ENCODE results near the gene RBM25.

Gene RBM25

DNA sequence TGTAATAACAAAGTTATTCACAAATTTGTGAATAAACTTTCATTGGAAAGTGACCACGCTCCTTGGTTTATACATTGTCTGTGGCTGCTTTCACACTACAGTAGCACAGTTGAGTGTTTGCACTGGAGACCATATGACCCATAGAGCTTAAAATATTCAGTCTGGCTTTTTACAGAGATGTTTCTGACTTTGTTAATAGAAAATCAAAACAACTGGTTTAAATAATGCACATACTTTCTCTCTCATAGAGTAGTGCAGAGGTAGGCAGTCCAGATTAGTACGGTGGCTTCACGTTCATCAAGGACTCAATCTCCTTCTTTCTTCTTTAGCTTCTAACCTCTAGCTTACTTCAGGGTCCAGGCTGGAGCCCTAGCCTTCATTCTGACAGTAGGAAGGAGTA is 114.2 kb downstream of the RBM25 start:
- no peak for DNase-seq

DNA sequence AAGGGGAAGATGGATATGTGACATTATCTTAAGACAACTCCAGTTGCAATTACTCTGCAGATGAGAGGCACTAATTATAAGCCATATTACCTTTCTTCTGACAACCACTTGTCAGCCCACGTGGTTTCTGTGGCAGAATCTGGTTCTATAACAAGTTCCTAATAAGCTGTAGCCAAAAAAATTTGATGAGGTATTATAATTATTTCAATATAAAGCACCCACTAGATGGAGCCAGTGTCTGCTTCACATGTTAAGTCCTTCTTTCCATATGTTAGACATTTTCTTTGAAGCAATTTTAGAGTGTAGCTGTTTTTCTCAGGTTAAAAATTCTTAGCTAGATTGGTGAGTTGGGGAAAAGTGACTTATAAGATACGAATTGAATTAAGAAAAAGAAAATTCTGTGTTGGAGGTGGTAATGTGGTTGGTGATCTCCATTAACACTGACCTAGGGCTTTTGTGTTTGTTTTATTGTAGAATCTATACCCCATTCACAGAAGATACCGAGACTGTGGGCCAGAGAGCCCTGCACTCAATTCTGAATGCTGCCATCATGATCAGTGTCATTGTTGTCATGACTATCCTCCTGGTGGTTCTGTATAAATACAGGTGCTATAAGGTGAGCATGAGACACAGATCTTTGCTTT is 114.9 kb downstream of the RBM25 start:
- DNase-seq = peak; percentile 64 to 65

Data from AML-193 (cell line).